Measurements from ENCODE around the gene DNER. TPM values are rescaled to one million over a fixed set of nuclear protein-coding genes. Genes with fewer than 3 reads are reported as not detected.

Gene DNER
- polyA plus RNA-seq, 2 of the 4 experiments (the other 2 are of a cell fraction): 0.34 to 4.2 TPM

DNA sequence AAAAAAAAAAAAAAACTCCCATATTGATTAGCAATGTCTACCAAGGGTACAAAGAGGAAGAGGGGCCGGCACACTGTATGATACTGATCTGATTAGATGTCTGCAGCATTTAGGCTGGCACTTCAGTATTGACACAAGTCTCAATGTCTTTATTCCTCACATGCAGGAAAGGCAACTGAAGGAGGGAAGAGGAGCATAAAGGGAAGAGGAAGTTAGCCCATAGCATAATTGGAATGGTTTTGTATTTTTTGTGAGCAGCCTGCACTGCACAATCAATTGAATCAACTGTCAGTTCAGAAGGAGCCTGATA lies 79.0 kb downstream of the DNER start:
- no peak for DNase-seq (ENCODE audit: low read depth in 1 of 2, low spot score in 1 of 2)
- no peak overlapping the region for H3K27ac ChIP-seq
- TF ChIP-seq BCL3 (IDR thresholded peaks at IDR 0.05) (no peak), ZNF302 (CRISPR knock-in tag; IDR thresholded peaks at IDR 0.05) (no peak), KDM1A (IDR thresholded peaks at IDR 0.05; ENCODE audit: low read depth) (no peak), E2F6 (IDR thresholded peaks at IDR 0.05; ENCODE audit: borderline replicate concordance, low read depth) (no peak), FOXS1 (CRISPR knock-in tag; IDR thresholded peaks at IDR 0.05) (no peak), PBX3 (IDR thresholded peaks at IDR 0.05) (no peak), NPAS2 (CRISPR knock-in tag; IDR thresholded peaks at IDR 0.05; ENCODE audit: borderline replicate concordance) (no peak), SMC3 (IDR thresholded peaks at IDR 0.05) (no peak), HEYL (CRISPR knock-in tag; IDR thresholded peaks at IDR 0.05) (no peak), ESRRA (IDR thresholded peaks at IDR 0.05; ENCODE audit: borderline replicate concordance, low read length) (no peak), HDAC2 (IDR thresholded peaks at IDR 0.05) (no peak), TP53 (CRISPR knock-in tag; IDR thresholded peaks at IDR 0.05) (no peak), HOXA7 (CRISPR knock-in tag; IDR thresholded peaks at IDR 0.05) (no peak), JUNB (IDR thresholded peaks at IDR 0.05) (no peak), RARB (CRISPR knock-in tag; IDR thresholded peaks at IDR 0.05) (no peak), EHMT2 (IDR thresholded peaks at IDR 0.05; ENCODE audit: low read depth) (no peak), SREBF2 (IDR thresholded peaks at IDR 0.05) (no peak), KDM5A (IDR thresholded peaks at IDR 0.05) (no peak)
- TF ChIP-seq, protein P1, sequence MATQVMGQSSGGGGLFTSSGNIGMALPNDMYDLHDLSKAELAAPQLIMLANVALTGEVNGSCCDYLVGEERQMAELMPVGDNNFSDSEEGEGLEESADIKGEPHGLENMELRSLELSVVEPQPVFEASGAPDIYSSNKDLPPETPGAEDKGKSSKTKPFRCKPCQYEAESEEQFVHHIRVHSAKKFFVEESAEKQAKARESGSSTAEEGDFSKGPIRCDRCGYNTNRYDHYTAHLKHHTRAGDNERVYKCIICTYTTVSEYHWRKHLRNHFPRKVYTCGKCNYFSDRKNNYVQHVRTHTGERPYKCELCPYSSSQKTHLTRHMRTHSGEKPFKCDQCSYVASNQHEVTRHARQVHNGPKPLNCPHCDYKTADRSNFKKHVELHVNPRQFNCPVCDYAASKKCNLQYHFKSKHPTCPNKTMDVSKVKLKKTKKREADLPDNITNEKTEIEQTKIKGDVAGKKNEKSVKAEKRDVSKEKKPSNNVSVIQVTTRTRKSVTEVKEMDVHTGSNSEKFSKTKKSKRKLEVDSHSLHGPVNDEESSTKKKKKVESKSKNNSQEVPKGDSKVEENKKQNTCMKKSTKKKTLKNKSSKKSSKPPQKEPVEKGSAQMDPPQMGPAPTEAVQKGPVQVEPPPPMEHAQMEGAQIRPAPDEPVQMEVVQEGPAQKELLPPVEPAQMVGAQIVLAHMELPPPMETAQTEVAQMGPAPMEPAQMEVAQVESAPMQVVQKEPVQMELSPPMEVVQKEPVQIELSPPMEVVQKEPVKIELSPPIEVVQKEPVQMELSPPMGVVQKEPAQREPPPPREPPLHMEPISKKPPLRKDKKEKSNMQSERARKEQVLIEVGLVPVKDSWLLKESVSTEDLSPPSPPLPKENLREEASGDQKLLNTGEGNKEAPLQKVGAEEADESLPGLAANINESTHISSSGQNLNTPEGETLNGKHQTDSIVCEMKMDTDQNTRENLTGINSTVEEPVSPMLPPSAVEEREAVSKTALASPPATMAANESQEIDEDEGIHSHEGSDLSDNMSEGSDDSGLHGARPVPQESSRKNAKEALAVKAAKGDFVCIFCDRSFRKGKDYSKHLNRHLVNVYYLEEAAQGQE (IDR thresholded peaks at IDR 0.05): no peak
- no peak for ATAC-seq
- H3K4me2 ChIP-seq: no peak overlapping the region
- ChIA-PET POLR2A (no interaction called here), CTCF (no interaction called here)
- no peak for FAIRE-seq
- no peaks in the 10 kb centered on the region for H3K4me1 ChIP-seq
- H3K9me3 ChIP-seq: no peaks in the 10 kb centered on the region
- 12% methylated on average over 1 of the region's 1 CpG for WGBS (ENCODE audit: missing lambda C conversion rate)
- H3K4me3 ChIP-seq: no peak overlapping the region

GRCh38 chr2:229634601-229635370 lies 79.6 kb downstream of the DNER start:
- ChIA-PET CTCF (no interaction called here), POLR2A (no interaction called here)
- no peak for FAIRE-seq
- DNase-seq (ENCODE audit: low read depth in 1 of 2, low spot score in 1 of 2): no peak
- 54% methylated on average over 9 of the region's 9 CpGs for WGBS (ENCODE audit: missing lambda C conversion rate)
- TF ChIP-seq MAFK (IDR thresholded peaks at IDR 0.05; ENCODE audit: partially characterized antibody): no peak
- TF ChIP-seq SREBF2 (IDR thresholded peaks at IDR 0.05): no peak
- no peak for TF ChIP-seq ZSCAN20 (CRISPR knock-in tag; IDR thresholded peaks at IDR 0.05)
- no peak for TF ChIP-seq CBX2 (IDR thresholded peaks at IDR 0.05; ENCODE audit: borderline replicate concordance, low read depth)
- TF ChIP-seq CEBPB (IDR thresholded peaks at IDR 0.05): no peak
- TF ChIP-seq, protein P1 (IDR thresholded peaks at IDR 0.05): no peak
- TF ChIP-seq PBX3 (IDR thresholded peaks at IDR 0.05): no peak
- TF ChIP-seq ZC3H11A (IDR thresholded peaks at IDR 0.05): no peak
- TF ChIP-seq NR3C1 (IDR thresholded peaks at IDR 0.05): no peak
- Histone ChIP-seq H3K4me1 (no peaks in the 10 kb centered on the region), H3K9me3 (no peaks in the 10 kb centered on the region), H3K4me3 (no peak overlapping the region), H3K4me2 (no peak overlapping the region), H3K27ac (no peak overlapping the region)
- ATAC-seq: no peak
